HG02885 (cell line): ENCODE data around the gene ZNF506.
"Not testable (repeated sequence)": the region's sequence is repeated elsewhere in the genome, so short reads cannot be mapped to it uniquely, and the experiment has no call there.

ENCODE experiments used
- ATAC-seq: cut with Tn5 transposase; IDR thresholded peaks from one replicate; pipeline ENCODE4 v1.9.1; 2021; ENCODE audit warnings: mild to moderate bottlenecking; ENCODE audit not compliant: unreplicated experiment, poor library complexity

ZNF506 gene

DNA sequence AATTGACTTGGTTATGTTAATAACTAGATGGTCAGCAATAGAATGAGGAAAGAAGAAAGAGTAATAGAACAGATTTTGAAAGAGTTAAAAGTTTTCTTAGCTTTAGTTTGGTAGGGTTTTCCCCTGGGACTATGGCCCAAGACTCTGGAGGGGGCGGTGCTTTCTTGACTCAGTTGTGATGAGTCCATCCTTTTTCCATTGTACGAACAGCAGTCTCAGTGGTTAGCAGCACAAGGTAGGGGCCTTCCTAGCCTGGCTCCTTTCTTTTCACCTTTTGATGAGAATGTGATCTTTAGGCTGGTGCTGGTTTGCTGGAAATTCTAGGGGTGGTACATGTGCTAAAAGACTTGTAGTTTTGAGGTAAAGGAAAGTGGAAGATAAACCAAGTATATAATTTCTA, 38.8 kb downstream of the ZNF506 start:
- ATAC-seq = no peak

DNA sequence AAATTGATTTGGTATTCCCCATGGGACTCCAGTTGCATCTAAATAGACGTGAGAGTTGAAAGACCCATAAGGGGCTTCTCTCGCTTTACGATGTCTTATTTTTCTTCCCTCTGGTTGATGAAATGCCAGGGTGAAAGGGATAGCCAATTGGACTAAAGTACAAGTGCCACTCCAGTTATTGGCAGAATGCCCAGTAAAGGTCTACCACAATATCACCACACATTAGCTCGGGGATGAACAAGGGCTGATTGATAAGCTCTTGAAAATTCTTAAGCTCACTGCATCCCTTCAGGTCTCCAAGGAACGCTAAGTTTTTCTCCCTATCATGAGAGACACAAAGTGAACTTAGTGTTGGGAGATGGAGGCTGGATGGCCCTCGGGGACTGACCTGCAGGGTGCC, 39.8 kb downstream of the ZNF506 start:
- ATAC-seq = not testable (repeated sequence)

- ATAC-seq = no peak
Observed at GRCh38 chr19:19778666-19779065, 42.9 kb downstream of the ZNF506 start.

GRCh38 chr19:19777692-19778091, 43.9 kb downstream of the ZNF506 start:
- ATAC-seq = no peak

- peak; percentile 98 for ATAC-seq
Observed at GRCh38 chr19:19776206-19777008, 45.1 kb downstream of the ZNF506 start.

- peak; percentile 25 for ATAC-seq
Observed at GRCh38 chr19:19775891-19776205, 45.7 kb downstream of the ZNF506 start.

- ATAC-seq = no peak
Observed at GRCh38 chr19:19774354-19775033, 47.1 kb downstream of the ZNF506 start.

DNA sequence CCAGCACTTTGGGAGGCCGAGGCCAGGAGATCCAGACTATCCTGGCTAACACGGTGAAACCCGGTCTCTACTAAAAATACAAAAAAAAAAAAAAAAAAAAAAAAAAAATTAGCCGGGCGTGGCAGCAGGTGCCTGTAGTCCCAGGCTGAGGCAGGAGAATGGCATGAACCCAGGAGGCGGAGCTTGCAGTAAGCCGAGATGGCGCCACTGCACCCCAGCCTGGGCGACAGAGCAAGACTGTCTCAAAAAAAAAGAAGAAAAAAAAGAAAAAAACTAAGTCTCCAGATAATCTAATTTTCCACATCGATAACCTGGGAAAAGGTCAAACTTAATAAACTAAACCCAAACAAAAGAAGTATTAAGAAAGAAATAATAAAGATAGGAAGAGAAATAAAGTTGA, 49.6 kb downstream of the ZNF506 start:
- not testable (repeated sequence) for ATAC-seq

DNA sequence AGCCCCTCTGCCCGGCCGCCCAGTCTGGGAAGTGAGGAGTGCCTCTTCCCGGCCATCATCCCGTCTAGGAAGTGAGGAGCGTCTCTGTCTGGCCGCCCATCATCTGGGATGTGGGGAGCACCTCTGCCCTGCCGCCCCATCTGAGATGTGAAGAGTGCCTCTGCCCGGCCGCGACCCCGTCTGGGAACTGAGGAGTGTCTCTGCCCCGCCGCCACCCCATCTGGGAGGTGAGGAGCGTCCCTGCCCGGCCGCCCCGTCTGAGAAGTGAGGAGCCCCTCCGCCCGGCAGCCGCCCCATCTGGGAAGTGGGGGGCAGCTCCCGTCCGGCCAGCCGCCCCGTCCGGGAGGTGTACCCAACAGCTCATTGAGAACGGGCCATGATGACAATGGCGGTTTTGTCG, 51.6 kb downstream of the ZNF506 start:
- ATAC-seq = not testable (repeated sequence)

- ATAC-seq = no peak
Observed at GRCh38 chr19:19758164-19758563, 63.4 kb downstream of the ZNF506 start.

DNA sequence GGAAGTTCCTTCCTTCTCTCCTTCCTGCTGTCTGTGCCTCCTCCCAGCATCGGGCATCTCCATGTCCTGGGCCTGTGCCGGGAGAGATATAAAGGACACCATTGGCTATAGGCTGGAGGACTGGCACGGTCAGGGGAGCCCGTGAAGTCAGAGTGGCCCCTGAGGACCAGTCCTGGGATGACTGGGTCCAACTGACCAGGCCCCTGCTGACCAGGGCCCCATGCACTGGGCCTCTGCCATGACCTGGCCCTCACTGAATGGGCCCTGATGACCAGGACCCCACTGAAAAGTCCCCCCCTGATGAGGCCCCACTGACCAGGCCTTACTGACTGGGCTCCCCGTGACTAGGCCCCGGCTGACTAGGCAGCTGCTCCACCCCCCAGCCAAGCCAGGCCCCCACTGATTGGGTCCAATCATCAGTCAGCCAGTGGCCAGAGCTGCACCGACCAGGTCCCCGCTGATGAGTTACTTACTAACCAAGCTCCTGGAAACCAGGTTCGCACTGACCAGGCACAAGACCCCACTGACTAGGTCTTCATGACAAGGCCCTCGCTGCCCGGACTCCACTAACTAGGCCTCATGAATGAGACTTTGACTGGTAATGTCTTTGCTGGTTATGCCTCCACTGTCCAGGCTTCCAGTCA, 68.7 kb downstream of the ZNF506 start:
- no peak for ATAC-seq

DNA sequence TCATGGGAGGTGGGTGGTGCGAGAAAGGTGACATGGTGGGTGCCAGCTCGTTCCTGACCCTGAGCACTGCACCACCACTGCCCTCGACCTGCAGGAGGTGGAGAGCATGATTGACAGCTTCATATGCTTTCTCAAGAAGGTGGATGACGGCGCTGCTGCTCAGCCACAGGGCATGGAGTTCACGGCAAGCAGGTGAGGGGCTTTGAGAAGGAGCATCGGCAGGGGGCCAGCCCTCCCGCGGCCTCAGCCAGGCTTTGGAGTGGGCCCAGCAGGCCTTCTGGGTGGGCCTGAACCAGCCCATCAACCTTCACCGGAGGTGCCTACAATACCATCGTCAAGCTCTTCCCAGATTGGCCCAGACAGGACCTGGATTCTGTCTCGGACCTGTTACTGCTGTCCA, 69.7 kb downstream of the ZNF506 start:
- no peak for ATAC-seq

- no peak for ATAC-seq
Observed at GRCh38 chr19:19750842-19751790, 70.4 kb downstream of the ZNF506 start.

- no peak for ATAC-seq
Observed at GRCh38 chr19:19749908-19750841, 71.4 kb downstream of the ZNF506 start.

DNA sequence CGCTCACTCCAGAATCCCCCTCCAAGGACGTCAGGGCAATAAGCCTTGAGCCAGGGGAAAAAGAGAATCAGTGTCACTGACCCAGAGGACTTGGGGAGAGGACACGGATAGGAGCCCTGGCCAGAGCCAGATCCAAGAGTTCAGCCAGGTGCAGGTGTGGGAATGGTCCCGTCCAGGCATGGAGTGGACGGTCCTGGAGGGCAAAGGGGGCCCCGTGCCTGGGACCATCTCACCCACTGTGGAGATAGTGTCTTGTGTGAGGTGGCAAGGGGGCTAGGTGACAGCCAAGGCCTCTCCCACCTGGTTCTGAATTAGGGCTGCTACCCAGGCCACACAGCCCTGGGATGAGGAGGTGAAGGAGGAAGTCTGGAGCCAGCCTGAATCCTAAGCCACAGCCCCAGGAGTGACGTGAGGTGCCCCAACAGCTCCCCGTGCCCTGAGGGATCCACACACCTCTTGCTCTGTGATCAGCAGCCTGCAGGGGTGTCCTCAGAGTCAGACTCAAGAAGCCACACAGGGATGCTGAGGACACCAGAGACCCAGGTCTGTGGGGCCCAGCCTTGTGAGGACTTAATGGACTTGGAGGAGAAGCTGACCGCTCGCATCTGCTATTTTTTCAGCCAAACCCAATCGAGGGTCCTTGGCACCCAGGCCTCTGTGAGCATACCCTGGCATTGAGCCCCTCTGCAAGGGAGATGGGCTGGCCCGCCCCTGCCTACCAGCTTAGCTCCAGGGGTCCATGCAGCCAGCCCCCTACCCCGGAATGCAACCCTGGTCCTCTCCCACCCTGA, 72.2 kb downstream of the ZNF506 start:
- no peak for ATAC-seq

GRCh38 chr19:19748249-19748938, 73.2 kb downstream of the ZNF506 start:
- ATAC-seq = no peak

- ATAC-seq = no peak
Observed at GRCh38 chr19:19747357-19748220, 74.0 kb downstream of the ZNF506 start.
